Gastroesophageal sphincter (tissue), 4 donors: ENCODE data around the gene PGLYRP2. TPM values are rescaled to one million over a fixed set of nuclear protein-coding genes. Genes with fewer than 3 reads are reported as not detected.

Experiments
- ATAC-seq: fragments of 150-250 bp; one replicate; pipeline ENCODE4 v1.9.1; 2016; ENCODE audit warnings: mild to moderate bottlenecking, moderate library complexity
- H3K27ac ChIP-seq, 4 donors: fragments of 200-600 bp; sonication (generic) in 3 of 4; 1 replicate in 3 of 4; 2 replicates in 1 of 4; pipeline ENCODE4 v1.5.1; 2016 to 2019
- H3K27me3 ChIP-seq: fragments of 200-600 bp; sonication (generic); one replicate; pipeline ENCODE4 v1.5.1; 2019
- H3K36me3 ChIP-seq, 2 donors: fragments of 200-600 bp; sonication (generic); one replicate each; pipeline ENCODE4 v1.5.1; 2019; ENCODE audit warnings: control low read depth in 1 of 2
- H3K4me1 ChIP-seq, 3 donors: fragments of 200-600 bp; sonication (generic); 1 replicate in 2 of 3; 2 replicates in 1 of 3; pipeline ENCODE4 v1.5.1; 2016 to 2019; ENCODE audit warnings: control low read depth in 2 of 3
- H3K4me3 ChIP-seq, 2 donors: fragments of 200-600 bp; sonication (generic); one replicate each; pipeline ENCODE4 v1.5.1; 2019; ENCODE audit warnings: mild to moderate bottlenecking in 1 of 2, moderate library complexity in 1 of 2
- H3K9me3 ChIP-seq, 3 donors: fragments of 200-600 bp; sonication (generic); one replicate each; pipeline ENCODE4 v1.5.1; 2017 to 2019; ENCODE audit warnings: control low read depth in 2 of 3
- CTCF ChIP-seq, 4 experiments: fragments of 200-600 bp in 2 of 4; fragments of 450-650 bp in 2 of 4; sonication (generic) in 1 of 4; IDR thresholded peaks; one replicate each; pipeline ENCODE4 v1.5.1; 2017 to 2019; ENCODE audit warnings: antibody characterized with exemption in 4 of 4, mild to moderate bottlenecking in 2 of 4, moderate library complexity in 2 of 4
- EP300 ChIP-seq: sonication (generic); formaldehyde crosslinking; IDR thresholded peaks from one replicate; pipeline ENCODE4 v1.6.1; 2017; ENCODE audit warnings: antibody characterized with exemption, mild to moderate bottlenecking
- POLR2A ChIP-seq, 2 donors: fragments of 450-650 bp; IDR thresholded peaks; one replicate each; pipeline ENCODE4 v1.6.1; 2017; ENCODE audit warnings: antibody characterized with exemption in 2 of 2, mild to moderate bottlenecking in 2 of 2, moderate library complexity in 1 of 2
- POLR2AphosphoS5 ChIP-seq: sonication (generic); formaldehyde crosslinking; IDR thresholded peaks from one replicate; pipeline ENCODE4 v1.6.1; 2017; ENCODE audit warnings: antibody characterized with exemption
- WGBS, 2 donors: methylation state at CpG; one replicate each; pipeline ENCODE4 v1.1.5; 2018; ENCODE audit warnings: low coverage in 1 of 2; 5-methylcytosine and 5-hydroxymethylcytosine counted together
- total RNA-seq, 4 donors: library from RNA; depleted of rRNA; stranded (reverse); fragments of >200 nt; gene quantifications; one replicate each; pipeline ENCODE4 v1.1.0, GENCODE V29; 2016

PGLYRP2 gene
- not detected for total RNA-seq

- no peak within 1 kb of the TSS for H3K4me3 ChIP-seq
- H3K36me3 ChIP-seq: no peaks in the 10 kb centered on the region
- peaks cover 0 to 5% (median 0%) of the 10 kb centered on the region in 3 donors for H3K9me3 ChIP-seq
- 65% methylated on average over 2 of the region's 16 CpGs; no CpG with 5 or more reads in 1 of the 2 donors for WGBS, 2 donors
- TF ChIP-seq CTCF (IDR thresholded peaks at IDR 0.05): no peak
- TF ChIP-seq POLR2A (IDR thresholded peaks at IDR 0.05): no peak
- TF ChIP-seq EP300: no peak
- TF ChIP-seq POLR2AphosphoS5: no peak
- no peak for ATAC-seq
- H3K27ac ChIP-seq: no peak within 1 kb of the TSS
- no peaks in the 10 kb centered on the region for H3K27me3 ChIP-seq
- H3K4me1 ChIP-seq: no peaks in the 10 kb centered on the region
Measured at GRCh38 chr19:15479391-15480345, at the start of gene PGLYRP2. Gene PGLYRP2 (minus strand): TSS chr19:15479501. CDS start chr19:15479371, 130 bp downstream.

DNA sequence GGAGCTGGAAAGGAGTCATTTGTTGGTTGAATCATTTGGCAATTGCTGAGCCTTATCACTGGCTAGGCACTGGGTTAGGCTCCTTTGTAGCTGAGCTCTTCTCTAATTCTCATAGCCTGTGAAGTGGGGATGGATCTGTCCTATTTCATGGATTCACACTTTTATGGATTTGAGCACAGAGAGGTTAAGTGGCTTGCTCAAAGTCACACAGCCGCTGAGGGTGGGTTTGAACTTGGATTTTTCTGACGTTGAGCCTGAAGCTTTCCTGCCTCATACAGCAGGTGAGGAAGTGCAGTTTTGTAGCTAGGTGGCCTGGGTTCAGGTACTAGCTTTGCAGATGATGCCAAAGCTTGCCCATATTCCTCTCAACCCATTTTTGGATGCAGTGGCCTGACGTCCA is 48.4 kb upstream of the PGLYRP2 start:
- no peak for ATAC-seq
- no peaks in the 10 kb centered on the region for H3K4me1 ChIP-seq
- no peak overlapping the region for H3K4me3 ChIP-seq
- no peak for TF ChIP-seq POLR2A (IDR thresholded peaks at IDR 0.05)
- TF ChIP-seq CTCF (IDR thresholded peaks at IDR 0.05): no peak
- TF ChIP-seq POLR2AphosphoS5: no peak
- no peak for TF ChIP-seq EP300
- H3K27me3 ChIP-seq: peaks cover 67% of the 10 kb centered on the region
- H3K36me3 ChIP-seq: no peaks in the 10 kb centered on the region
- H3K9me3 ChIP-seq: peaks cover 0 to 5% (median 0%) of the 10 kb centered on the region in 3 donors
- WGBS, 2 donors: 58% methylated on average over 3 of the region's 3 CpGs; no CpG with 5 or more reads in 1 of the 2 donors
- no peak overlapping the region for H3K27ac ChIP-seq

GRCh38 chr19:15526408-15526807 is 47.1 kb upstream of the PGLYRP2 start:
- no peak overlapping the region for H3K4me3 ChIP-seq
- peaks cover 70% of the 10 kb centered on the region for H3K27me3 ChIP-seq
- H3K36me3 ChIP-seq: no peaks in the 10 kb centered on the region
- H3K27ac ChIP-seq: no peak overlapping the region
- no peaks in the 10 kb centered on the region for H3K4me1 ChIP-seq
- TF ChIP-seq POLR2A (IDR thresholded peaks at IDR 0.05) (no peak), EP300 (no peak), CTCF (IDR thresholded peaks at IDR 0.05) (no peak), POLR2AphosphoS5 (no peak)
- ATAC-seq: no peak
- peaks cover 0 to 5% (median 0%) of the 10 kb centered on the region in 3 donors for H3K9me3 ChIP-seq
- WGBS, 2 donors: 20 to 72% methylated on average over 1 to 2 of the region's 2 CpGs

DNA sequence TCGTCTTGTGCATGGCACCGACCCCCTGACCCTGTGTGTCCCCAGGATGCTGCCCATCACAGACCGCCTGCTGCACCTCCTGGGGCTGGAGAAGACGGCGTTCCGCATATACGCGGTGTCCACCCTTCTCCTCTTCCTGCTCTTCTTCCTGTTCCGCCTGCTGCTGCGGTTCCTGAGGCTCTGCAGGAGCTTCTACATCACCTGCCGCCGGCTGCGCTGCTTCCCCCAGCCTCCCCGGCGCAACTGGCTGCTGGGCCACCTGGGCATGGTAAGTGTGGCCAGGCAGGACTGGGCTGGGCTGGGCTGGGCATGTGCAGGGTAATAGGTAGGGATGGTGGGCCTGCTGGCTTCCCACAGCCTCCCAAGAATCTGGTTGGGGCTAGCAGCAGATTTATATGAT is 46.0 kb upstream of the PGLYRP2 start:
- H3K27ac ChIP-seq: no peak overlapping the region
- H3K36me3 ChIP-seq: no peaks in the 10 kb centered on the region
- H3K27me3 ChIP-seq: peaks cover 61% of the 10 kb centered on the region
- no peaks in the 10 kb centered on the region for H3K4me1 ChIP-seq
- no CpG with 5 or more reads among the region's 15 CpGs for WGBS, 2 donors
- TF ChIP-seq POLR2A (IDR thresholded peaks at IDR 0.05): no peak
- no peak for TF ChIP-seq EP300
- TF ChIP-seq POLR2AphosphoS5: no peak
- TF ChIP-seq CTCF (IDR thresholded peaks at IDR 0.05): no peak
- no peak for ATAC-seq
- H3K9me3 ChIP-seq: peaks cover 0 to 5% (median 0%) of the 10 kb centered on the region in 3 donors
- no peak overlapping the region for H3K4me3 ChIP-seq

DNA sequence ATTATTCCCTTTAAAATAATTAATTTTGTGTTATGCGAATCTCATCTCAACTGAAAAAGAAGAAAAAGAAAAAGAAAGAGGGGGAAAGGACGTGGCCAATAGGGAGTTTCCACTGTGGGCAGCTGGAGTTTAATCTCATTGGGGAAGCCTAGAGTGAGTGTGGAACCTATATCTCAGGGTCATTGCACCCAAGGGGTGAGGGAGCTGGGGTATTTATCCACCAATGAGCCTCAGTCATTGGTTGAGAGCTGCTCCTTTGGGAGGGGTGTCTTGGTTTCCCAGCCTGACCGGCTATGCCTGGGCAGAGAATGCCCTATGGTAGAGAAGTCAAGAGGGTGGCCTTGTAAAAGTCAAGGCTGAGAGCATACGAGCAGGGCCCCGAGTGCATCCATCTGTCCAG is 45.5 kb upstream of the PGLYRP2 start:
- Histone ChIP-seq H3K4me1 (no peaks in the 10 kb centered on the region), H3K9me3 (peaks cover 0 to 5% (median 0%) of the 10 kb centered on the region in 3 donors), H3K27me3 (peaks cover 57% of the 10 kb centered on the region), H3K36me3 (no peaks in the 10 kb centered on the region), H3K4me3 (no peak overlapping the region), H3K27ac (no peak overlapping the region)
- WGBS, 2 donors: 61 to 77% methylated on average over 2 to 4 of the region's 5 CpGs
- ATAC-seq: no peak
- TF ChIP-seq EP300 (no peak), POLR2AphosphoS5 (no peak), CTCF (IDR thresholded peaks at IDR 0.05) (no peak), POLR2A (IDR thresholded peaks at IDR 0.05) (no peak)
